Brain pericyte (primary cell): ENCODE data around the gene PGGT1B.

Experiments
- DNase-seq: peaks from one replicate; pipeline ENCODE4 v3.0.0-alpha.2; 2012; ENCODE audit warnings: low read depth, low spot score

Gene PGGT1B

DNA sequence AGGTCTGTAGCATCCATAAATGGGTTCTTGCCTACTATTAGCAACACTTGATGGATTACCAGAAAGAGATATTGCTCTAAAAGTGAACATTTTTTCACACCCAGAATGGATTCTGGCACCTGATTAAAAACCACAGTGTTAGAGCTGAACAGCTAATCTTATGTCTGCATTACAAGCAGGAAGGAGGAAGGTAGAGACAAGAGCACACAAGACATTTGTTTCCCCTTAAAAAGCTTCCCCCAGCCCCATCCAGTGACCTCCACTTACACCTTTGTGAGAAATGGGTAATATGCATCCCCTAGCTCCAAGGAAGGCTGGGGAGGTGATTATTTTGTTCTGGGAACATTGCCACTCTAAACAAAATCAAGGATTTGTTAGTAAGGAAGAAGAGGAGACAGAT is 80.9 kb downstream of the PGGT1B start:
- DNase-seq = no peak

DNA sequence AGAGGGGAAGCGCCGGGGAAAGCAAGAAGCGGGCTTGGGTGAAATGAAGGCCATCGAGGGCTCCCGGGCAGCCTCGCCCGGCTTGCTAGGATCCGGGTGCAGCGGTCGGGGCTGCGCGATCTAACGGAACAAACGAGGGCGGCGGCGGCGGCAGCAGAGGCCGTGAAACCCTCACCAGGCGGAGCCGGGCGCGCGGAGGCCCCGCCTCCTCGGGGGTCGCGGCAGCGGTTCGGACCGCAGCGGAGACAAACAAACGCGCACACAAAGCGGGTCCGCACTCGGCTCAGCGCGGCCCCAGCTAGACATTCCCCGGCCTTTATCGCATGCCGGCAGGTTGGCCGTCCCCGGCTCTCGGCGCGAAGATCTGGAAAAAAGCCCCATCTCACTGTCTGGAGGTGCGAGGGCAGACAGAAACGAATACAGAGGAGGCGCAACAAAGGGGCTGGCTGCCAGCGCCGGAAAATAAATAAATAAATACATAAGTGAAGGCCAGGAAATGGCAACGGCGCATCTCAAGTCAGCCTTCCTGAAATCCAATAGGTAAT is 82.4 kb downstream of the PGGT1B start:
- no peak for DNase-seq

DNA sequence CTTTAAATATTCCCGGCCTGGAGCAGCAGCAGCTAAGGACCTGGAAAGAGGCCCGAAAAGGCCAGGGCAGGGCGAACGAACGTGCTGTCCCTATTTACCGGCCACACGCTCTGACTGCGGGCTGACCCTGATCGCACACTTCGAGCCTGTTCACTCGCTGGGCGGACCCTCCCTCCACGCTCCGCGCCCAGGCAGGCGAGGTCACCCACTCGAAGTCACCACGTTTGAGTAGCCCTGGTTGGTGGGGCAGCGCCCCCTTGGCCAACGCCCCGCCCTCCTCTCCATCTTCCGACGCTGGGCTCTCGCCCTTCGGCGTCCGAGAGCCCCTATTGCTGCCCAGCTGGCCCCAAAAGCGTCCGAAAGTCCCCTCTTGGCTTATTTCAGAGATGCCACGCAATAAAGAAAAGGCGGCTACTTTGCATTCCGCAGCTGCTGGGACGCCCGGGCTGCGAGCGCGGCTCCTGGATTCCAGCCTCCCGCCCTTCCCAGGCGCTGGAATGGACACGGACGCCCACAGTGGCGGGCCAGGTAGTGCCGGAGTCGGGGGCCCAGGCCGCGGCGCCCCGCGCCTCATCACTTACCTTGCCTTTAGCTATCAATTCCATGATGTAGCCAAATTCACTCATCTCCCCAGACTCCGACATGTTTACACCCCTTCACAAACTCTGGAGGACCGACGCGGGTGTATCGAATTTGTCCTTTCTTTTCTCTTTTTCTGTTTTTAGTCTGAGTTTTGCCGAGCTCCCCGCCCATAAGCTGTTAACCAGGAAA is 83.1 kb downstream of the PGGT1B start:
- no peak for DNase-seq

DNA sequence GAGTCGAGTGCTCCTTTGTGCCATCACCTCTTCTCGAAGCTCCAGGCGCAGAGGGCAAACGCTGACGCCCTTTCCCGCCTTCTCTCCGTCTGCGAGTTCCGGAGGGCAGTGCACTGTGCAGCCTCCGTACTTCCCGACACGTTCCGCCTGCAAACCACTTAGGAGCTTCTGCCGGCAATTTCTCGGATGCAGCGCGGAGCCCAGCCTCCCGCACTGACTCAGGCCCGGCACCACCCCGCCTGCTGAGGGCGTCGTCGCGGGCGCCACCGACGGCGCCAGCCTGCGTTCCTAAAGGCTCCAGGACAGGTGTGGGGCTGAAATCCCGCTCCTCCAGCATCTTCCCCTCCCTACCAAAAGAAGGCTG is 83.7 kb downstream of the PGGT1B start:
- no peak for DNase-seq

- no peak for DNase-seq
Measured at GRCh38 chr5:115170929-115171510, 91.7 kb downstream of the PGGT1B start.

- no peak for DNase-seq
Measured at GRCh38 chr5:115170134-115170928, 92.3 kb downstream of the PGGT1B start.

DNA sequence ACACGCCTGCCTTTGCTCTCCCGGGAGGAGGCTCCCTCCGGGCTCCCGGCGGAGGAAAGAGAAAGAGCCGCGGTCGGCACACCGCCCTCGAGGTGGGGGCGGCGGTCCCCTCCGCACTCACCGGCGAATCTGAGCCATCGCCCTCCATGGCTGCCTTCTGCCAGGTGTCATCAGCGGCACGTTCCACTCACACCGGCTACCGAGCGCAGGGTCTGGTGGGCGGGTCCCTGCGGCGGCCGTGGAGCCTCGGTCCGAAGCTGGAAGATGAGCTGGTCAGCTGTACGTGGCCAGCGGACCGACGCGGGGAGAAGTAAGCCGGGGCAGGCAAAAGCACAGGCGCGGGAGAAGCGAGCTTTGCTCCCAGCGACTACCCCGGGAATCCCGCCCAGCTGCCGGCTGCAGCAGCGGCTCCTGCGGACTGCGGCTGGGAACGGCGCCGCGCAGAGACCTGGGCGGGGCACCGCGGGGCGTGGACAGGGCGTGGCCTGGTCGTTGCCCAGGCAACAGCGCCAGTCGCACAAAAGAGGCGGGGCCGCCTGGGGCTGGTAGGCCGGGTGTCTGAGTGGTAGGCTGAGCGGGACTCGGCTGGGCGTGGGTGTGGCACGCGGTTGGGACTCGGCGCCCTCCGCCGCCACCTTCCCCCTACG is 93.1 kb downstream of the PGGT1B start, which contains the start of gene TRIM36:
TRIM36 (minus strand) TSS at position 422 of the 647 bp plus-strand sequence; CDS start at position 148, 274 bp downstream.
- DNase-seq = peak; percentile 66

DNA sequence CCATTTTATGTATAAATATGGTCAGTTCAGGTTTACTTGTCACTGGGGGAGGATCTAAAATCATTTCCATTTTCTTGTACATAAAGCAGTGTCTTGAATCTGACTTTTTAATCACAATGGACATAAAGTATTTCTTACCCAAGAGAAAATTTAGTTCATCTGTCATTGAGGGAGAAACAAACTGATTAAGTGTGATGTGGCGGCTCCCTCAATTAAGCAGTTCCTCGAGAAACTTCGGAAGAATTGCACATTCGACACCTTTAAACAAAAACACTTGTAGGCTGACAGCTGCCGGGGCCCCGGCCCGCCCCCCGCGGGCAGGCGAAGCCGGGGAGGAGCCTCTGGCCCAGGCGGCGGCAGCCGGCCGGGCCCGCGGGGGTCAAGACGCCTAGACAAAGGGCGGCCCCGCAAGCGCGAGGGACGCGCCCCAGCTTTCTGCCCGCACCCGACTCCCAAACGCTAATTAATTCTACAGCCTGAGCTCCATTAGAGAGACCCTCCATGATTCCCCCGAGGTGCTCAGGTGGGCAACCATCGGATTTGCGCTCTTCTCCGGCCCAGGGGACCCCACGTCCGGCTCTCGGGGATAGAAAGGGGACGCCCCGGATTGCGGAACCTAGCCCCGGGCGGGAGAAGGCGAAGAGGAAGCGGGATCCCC is 93.7 kb downstream of the PGGT1B start:
- no peak for DNase-seq

- DNase-seq = no peak
Measured at GRCh38 chr5:115166744-115167393, 95.8 kb downstream of the PGGT1B start.

DNA sequence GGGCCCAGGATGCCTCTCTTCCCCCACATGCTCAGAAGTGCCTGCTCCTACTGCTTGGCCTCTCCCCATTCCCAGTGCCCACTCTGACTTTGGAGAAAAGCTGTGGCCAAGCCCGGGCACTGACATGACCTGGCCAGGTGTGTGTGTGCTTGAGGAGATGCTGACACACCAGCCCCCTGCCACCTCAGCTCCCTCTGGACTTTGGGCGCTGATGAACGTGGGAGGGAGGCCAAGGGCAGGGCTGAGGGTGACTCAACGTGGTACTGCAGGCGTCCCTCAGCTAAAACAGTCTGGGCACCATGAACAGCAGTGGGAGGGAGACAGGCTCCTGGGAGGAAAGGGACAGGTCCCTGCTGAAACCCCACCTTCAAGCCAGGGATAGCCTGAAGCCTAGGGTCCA is 96.9 kb downstream of the PGGT1B start:
- no peak for DNase-seq

GRCh38 chr5:115160975-115161475 is 101.7 kb downstream of the PGGT1B start:
- DNase-seq = no peak
